ENCODE results near the gene MAP3K12.
"Not testable (repeated sequence)": the region's sequence is repeated elsewhere in the genome, so short reads cannot be mapped to it uniquely, and the experiment has no call there.

The MAP3K12 gene

GRCh38 chr12:53492188-53492587, 7.1 kb downstream of the MAP3K12 start:
- Histone ChIP-seq H3K4me1 (ENCODE audit: insufficient read depth, low read length) (peaks cover 17% of the 10 kb centered on the region), H3K36me3 (ENCODE audit: insufficient read depth, low read length) (no peaks in the 10 kb centered on the region), H3K9ac (ENCODE audit: low read depth, low read length) (peak overlapping the region; percentile 64), H3K9me3 (ENCODE audit: control insufficient read depth, insufficient read depth, low read length) (no peaks in the 10 kb centered on the region)

GRCh38 chr12:53489242-53489864, 9.9 kb downstream of the MAP3K12 start:
- H3K9ac ChIP-seq (ENCODE audit: low read depth, low read length), result no peak overlapping the region
- no peaks in the 10 kb centered on the region for H3K9me3 ChIP-seq (ENCODE audit: control insufficient read depth, insufficient read depth, low read length)
- peaks cover 3% of the 10 kb centered on the region; the same call in 1 of the 2 replicates for H3K36me3 ChIP-seq (ENCODE audit: insufficient read depth, low read length)
- peaks cover 4% of the 10 kb centered on the region for H3K4me1 ChIP-seq (ENCODE audit: insufficient read depth, low read length)

GRCh38 chr12:53486736-53487487, 12.3 kb downstream of the MAP3K12 start:
- Histone ChIP-seq H3K36me3 (ENCODE audit: insufficient read depth, low read length) (peaks cover 12% of the 10 kb centered on the region; the same call in 1 of the 2 replicates), H3K4me1 (ENCODE audit: insufficient read depth, low read length) (no peaks in the 10 kb centered on the region), H3K9ac (ENCODE audit: low read depth, low read length) (no peak overlapping the region), H3K9me3 (ENCODE audit: control insufficient read depth, insufficient read depth, low read length) (no peaks in the 10 kb centered on the region)

- no peaks in the 10 kb centered on the region for H3K4me1 ChIP-seq (ENCODE audit: insufficient read depth, low read length)
- H3K9ac ChIP-seq (ENCODE audit: low read depth, low read length), result no peak overlapping the region
- H3K36me3 ChIP-seq (ENCODE audit: insufficient read depth, low read length), result peaks cover 12% of the 10 kb centered on the region; the same call in 1 of the 2 replicates
- no peaks in the 10 kb centered on the region for H3K9me3 ChIP-seq (ENCODE audit: control insufficient read depth, insufficient read depth, low read length)
Observed at GRCh38 chr12:53485955-53486735, 13.1 kb downstream of the MAP3K12 start.

- no peaks in the 10 kb centered on the region; the same call in 1 of the 2 replicates for H3K4me1 ChIP-seq (ENCODE audit: insufficient read depth, low read length)
- no peaks in the 10 kb centered on the region for H3K9me3 ChIP-seq (ENCODE audit: control insufficient read depth, insufficient read depth, low read length)
- no peak overlapping the region for H3K9ac ChIP-seq (ENCODE audit: low read depth, low read length)
- peaks cover 18% of the 10 kb centered on the region for H3K36me3 ChIP-seq (ENCODE audit: insufficient read depth, low read length)
Observed at GRCh38 chr12:53484686-53485575, 14.3 kb downstream of the MAP3K12 start.

- Histone ChIP-seq H3K4me1 (ENCODE audit: insufficient read depth, low read length) (peaks cover under 1% of the 10 kb centered on the region; the same call in 1 of the 2 replicates), H3K9me3 (ENCODE audit: control insufficient read depth, insufficient read depth, low read length) (no peaks in the 10 kb centered on the region), H3K36me3 (ENCODE audit: insufficient read depth, low read length) (peaks cover 25% of the 10 kb centered on the region), H3K9ac (ENCODE audit: low read depth, low read length) (no peak overlapping the region)
Observed at GRCh38 chr12:53483979-53484377, 15.3 kb downstream of the MAP3K12 start.

GRCh38 chr12:53483225-53483978, 15.9 kb downstream of the MAP3K12 start:
- H3K9me3 ChIP-seq (ENCODE audit: control insufficient read depth, insufficient read depth, low read length), result no peaks in the 10 kb centered on the region
- no peak overlapping the region for H3K9ac ChIP-seq (ENCODE audit: low read depth, low read length)
- peaks cover 3% of the 10 kb centered on the region; the same call in 1 of the 2 replicates for H3K4me1 ChIP-seq (ENCODE audit: insufficient read depth, low read length)
- peaks cover 29% of the 10 kb centered on the region for H3K36me3 ChIP-seq (ENCODE audit: insufficient read depth, low read length)

GRCh38 chr12:53482626-53483168, 16.6 kb downstream of the MAP3K12 start:
- peaks cover 36% of the 10 kb centered on the region for H3K36me3 ChIP-seq (ENCODE audit: insufficient read depth, low read length)
- H3K9ac ChIP-seq (ENCODE audit: low read depth, low read length), result no peak overlapping the region
- no peaks in the 10 kb centered on the region for H3K9me3 ChIP-seq (ENCODE audit: control insufficient read depth, insufficient read depth, low read length)
- peaks cover 3% of the 10 kb centered on the region; the same call in 1 of the 2 replicates for H3K4me1 ChIP-seq (ENCODE audit: insufficient read depth, low read length)

- H3K9ac ChIP-seq (ENCODE audit: low read depth, low read length), result no peak overlapping the region
- H3K36me3 ChIP-seq (ENCODE audit: insufficient read depth, low read length), result peaks cover 39% of the 10 kb centered on the region
- no peaks in the 10 kb centered on the region for H3K9me3 ChIP-seq (ENCODE audit: control insufficient read depth, insufficient read depth, low read length)
- H3K4me1 ChIP-seq (ENCODE audit: insufficient read depth, low read length), result peaks cover 3% of the 10 kb centered on the region; the same call in 1 of the 2 replicates
Observed at GRCh38 chr12:53481939-53482586, 17.2 kb downstream of the MAP3K12 start.

GRCh38 chr12:53481458-53481857, 17.8 kb downstream of the MAP3K12 start:
- not testable (repeated sequence) for H3K4me1 ChIP-seq (ENCODE audit: insufficient read depth, low read length); H3K9ac ChIP-seq (ENCODE audit: low read depth, low read length)
- H3K36me3 ChIP-seq (ENCODE audit: insufficient read depth, low read length), result peaks cover 45% of the 10 kb centered on the region

GRCh38 chr12:53480491-53481442, 18.5 kb downstream of the MAP3K12 start:
- no peaks in the 10 kb centered on the region for H3K9me3 ChIP-seq (ENCODE audit: control insufficient read depth, insufficient read depth, low read length)
- no peak overlapping the region for H3K9ac ChIP-seq (ENCODE audit: low read depth, low read length)
- H3K4me1 ChIP-seq (ENCODE audit: insufficient read depth, low read length), result peaks cover 9% of the 10 kb centered on the region; the same call in 1 of the 2 replicates
- peaks cover 50% of the 10 kb centered on the region for H3K36me3 ChIP-seq (ENCODE audit: insufficient read depth, low read length)

More at GRCh38 chr12:53481458-53481857, 17.8 kb downstream of the MAP3K12 start:
- H3K9me3 ChIP-seq (ENCODE audit: control insufficient read depth, insufficient read depth, low read length), result not testable (repeated sequence)

GRCh38 chr12:53479331-53479730, 19.9 kb downstream of the MAP3K12 start:
- H3K9ac ChIP-seq (ENCODE audit: low read depth, low read length), result no peak overlapping the region
- H3K9me3 ChIP-seq (ENCODE audit: control insufficient read depth, insufficient read depth, low read length), result no peaks in the 10 kb centered on the region
- H3K36me3 ChIP-seq (ENCODE audit: insufficient read depth, low read length), result peaks cover 54% of the 10 kb centered on the region
- H3K4me1 ChIP-seq (ENCODE audit: insufficient read depth, low read length), result peaks cover 9% of the 10 kb centered on the region; the same call in 1 of the 2 replicates
